Lower leg skin (tissue), 3 donors: Measurements from ENCODE around the gene PRSS1.

Experiments used
- POLR2A ChIP-seq, 2 donors: fragments of 450-650 bp; IDR thresholded peaks; one replicate each; pipeline ENCODE4 v1.6.1; 2016 to 2017; ENCODE audit warnings: antibody characterized with exemption in 2 of 2, mild to moderate bottlenecking in 1 of 2, moderate library complexity in 1 of 2
- TF ChIP-seq, protein P1 (sequence below), 3 donors: fragments of 450-650 bp; IDR thresholded peaks; one replicate each; pipeline ENCODE4 v1.5.1; 2016; ENCODE audit warnings: antibody characterized with exemption in 3 of 3, mild to moderate bottlenecking in 3 of 3, moderate library complexity in 2 of 3

DNA sequence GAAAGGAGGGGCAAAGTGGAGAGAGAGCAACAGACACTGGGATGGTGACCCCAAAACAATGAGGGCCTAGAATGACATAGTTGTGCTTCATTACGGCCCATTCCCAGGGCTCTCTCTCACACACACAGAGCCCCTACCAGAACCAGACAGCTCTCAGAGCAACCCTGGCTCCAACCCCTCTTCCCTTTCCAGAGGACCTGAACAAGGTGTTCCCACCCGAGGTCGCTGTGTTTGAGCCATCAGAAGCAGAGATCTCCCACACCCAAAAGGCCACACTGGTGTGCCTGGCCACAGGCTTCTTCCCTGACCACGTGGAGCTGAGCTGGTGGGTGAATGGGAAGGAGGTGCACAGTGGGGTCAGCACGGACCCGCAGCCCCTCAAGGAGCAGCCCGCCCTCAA is 42.2 kb downstream of the PRSS1 start:
- no peak for TF ChIP-seq POLR2A (IDR thresholded peaks at IDR 0.05)
- TF ChIP-seq, protein P1, sequence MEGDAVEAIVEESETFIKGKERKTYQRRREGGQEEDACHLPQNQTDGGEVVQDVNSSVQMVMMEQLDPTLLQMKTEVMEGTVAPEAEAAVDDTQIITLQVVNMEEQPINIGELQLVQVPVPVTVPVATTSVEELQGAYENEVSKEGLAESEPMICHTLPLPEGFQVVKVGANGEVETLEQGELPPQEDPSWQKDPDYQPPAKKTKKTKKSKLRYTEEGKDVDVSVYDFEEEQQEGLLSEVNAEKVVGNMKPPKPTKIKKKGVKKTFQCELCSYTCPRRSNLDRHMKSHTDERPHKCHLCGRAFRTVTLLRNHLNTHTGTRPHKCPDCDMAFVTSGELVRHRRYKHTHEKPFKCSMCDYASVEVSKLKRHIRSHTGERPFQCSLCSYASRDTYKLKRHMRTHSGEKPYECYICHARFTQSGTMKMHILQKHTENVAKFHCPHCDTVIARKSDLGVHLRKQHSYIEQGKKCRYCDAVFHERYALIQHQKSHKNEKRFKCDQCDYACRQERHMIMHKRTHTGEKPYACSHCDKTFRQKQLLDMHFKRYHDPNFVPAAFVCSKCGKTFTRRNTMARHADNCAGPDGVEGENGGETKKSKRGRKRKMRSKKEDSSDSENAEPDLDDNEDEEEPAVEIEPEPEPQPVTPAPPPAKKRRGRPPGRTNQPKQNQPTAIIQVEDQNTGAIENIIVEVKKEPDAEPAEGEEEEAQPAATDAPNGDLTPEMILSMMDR (IDR thresholded peaks at IDR 0.05), result no peak
